HEK293T (cell line): ENCODE results near the gene PTGR3.

Experiments
- CTCF ChIA-PET: fragments of 350-600 bp; formaldehyde crosslinking; extraction: SDS; loops from one replicate; lab custom pipeline; 2021; ENCODE audit warnings: antibody characterized with exemption, inconsistent platforms; lab: Yijun Ruan, JAX
- POLR2A ChIA-PET: fragments of 350-600 bp; formaldehyde crosslinking; extraction: SDS; loops from one replicate; lab custom pipeline; 2020; ENCODE audit warnings: antibody characterized with exemption, inconsistent platforms; lab: Yijun Ruan, JAX
- DNase-seq: peaks from one replicate; pipeline ENCODE4 v3.0.0; 2012; ENCODE audit warnings: mixed read lengths; ENCODE audit errors: extremely low spot score
- ARNT ChIP-seq: fragments of 450-650 bp; IDR thresholded peaks from 2 replicates; pipeline ENCODE4 v1.6.1; 2017; ENCODE audit warnings: mild to moderate bottlenecking
- BHLHE40 ChIP-seq: fragments of 450-650 bp; IDR thresholded peaks from 2 replicates; pipeline ENCODE4 v1.6.1; 2016; ENCODE audit warnings: mild to moderate bottlenecking, moderate library complexity, borderline replicate concordance
- CTBP1 ChIP-seq: fragments of 450-650 bp; IDR thresholded peaks from 2 replicates; pipeline ENCODE4 v1.6.1; 2016; ENCODE audit warnings: borderline replicate concordance
- ELF4 ChIP-seq: fragments of 450-650 bp; IDR thresholded peaks from 2 replicates; pipeline ENCODE4 v1.6.1; 2017; ENCODE audit warnings: antibody characterized with exemption
- FOXA1 ChIP-seq: fragments of 450-650 bp; IDR thresholded peaks from 2 replicates; pipeline ENCODE4 v1.6.1; 2016; ENCODE audit warnings: mild to moderate bottlenecking
- FOXK2 ChIP-seq: fragments of 450-650 bp; IDR thresholded peaks from 2 replicates; pipeline ENCODE4 v1.6.1; 2016; ENCODE audit warnings: mild to moderate bottlenecking
- FOXM1 ChIP-seq: fragments of 450-650 bp; IDR thresholded peaks from 2 replicates; pipeline ENCODE4 v1.6.1; 2017; ENCODE audit warnings: mild to moderate bottlenecking, borderline replicate concordance
- HDGF ChIP-seq: fragments of 450-650 bp; IDR thresholded peaks from 2 replicates; pipeline ENCODE4 v1.6.1; 2017; ENCODE audit warnings: antibody characterized with exemption, borderline replicate concordance
- L3MBTL2 ChIP-seq: fragments of 450-650 bp; conservative IDR thresholded peaks from 2 replicates; pipeline ENCODE4 v1.6.1; 2016; ENCODE audit warnings: mild to moderate bottlenecking
- LEF1 ChIP-seq: fragments of 450-650 bp; IDR thresholded peaks from 2 replicates; pipeline ENCODE4 v1.6.1; 2017; ENCODE audit warnings: mild to moderate bottlenecking, borderline replicate concordance
- NFRKB ChIP-seq: fragments of 450-650 bp; IDR thresholded peaks from 2 replicates; pipeline ENCODE4 v1.6.1; 2016; ENCODE audit warnings: mild to moderate bottlenecking, moderate library complexity
- SP1 ChIP-seq: fragments of 450-650 bp; IDR thresholded peaks from 2 replicates; pipeline ENCODE4 v1.6.1; 2017
- SUZ12 ChIP-seq: fragments of 450-650 bp; IDR thresholded peaks from 2 replicates; pipeline ENCODE4 v1.6.1; 2016; ENCODE audit warnings: mild to moderate bottlenecking
- TARDBP ChIP-seq: fragments of 450-650 bp; IDR thresholded peaks from 2 replicates; pipeline ENCODE4 v1.6.1; 2016
- ZNF384 ChIP-seq: fragments of 450-650 bp; IDR thresholded peaks from 2 replicates; pipeline ENCODE4 v1.6.1; 2016
- TF ChIP-seq, protein P1 (sequence below): fragments of 450-650 bp; IDR thresholded peaks from 2 replicates; pipeline ENCODE4 v1.6.1; 2016

The PTGR3 gene

DNA sequence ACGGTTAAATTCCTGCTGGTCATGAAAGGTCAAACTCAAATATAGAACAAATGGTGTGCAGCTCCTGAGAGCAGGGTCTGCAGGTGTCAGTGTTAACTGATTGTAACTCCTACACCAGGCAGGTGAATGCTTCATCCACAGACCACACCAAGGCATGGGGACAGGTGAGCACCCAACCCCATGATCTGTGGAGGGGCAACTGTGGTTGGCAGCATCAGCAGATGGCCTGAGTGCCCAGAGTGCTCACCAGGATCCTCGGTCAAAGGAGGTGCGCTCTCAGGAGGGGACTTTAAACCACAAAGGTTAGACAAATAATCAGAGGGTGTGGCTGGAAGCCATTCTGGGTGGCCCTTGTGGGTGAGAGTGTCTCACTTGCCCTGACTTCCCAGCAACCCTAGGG, 44.5 kb downstream of the PTGR3 start:
- no peak for DNase-seq
- CTCF ChIA-PET, result no interaction called here
- POLR2A ChIA-PET, result no interaction called here
- TF ChIP-seq CTBP1 (no peak), FOXM1 (no peak), TARDBP (no peak), FOXA1 (no peak), ARNT (no peak)

DNA sequence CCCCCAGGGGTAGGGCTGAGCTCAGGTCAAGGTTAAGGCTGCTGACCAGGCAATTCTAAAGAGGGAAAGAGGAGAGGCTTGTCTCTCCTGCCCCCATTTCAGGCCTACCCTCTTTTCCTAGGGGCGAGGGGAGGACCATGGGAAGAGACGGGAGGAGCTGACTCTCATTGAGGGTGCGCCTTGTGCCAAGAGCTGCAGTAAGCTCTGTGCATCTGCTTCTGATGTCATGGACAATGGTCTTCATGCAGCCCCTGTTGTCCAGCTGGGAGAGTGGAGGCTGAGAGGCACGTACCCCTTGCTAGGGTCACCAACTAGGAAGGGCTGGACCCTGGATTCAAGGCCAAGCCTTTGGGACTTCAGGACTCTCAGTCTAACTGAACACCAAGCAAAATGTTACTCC, 45.2 kb downstream of the PTGR3 start:
- CTCF ChIA-PET, result no interaction called here
- no peak for DNase-seq
- POLR2A ChIA-PET, result no interaction called here
- TF ChIP-seq NFRKB, result no peak
- no peak for TF ChIP-seq FOXK2
- no peak for TF ChIP-seq HDGF
- TF ChIP-seq, protein P1, sequence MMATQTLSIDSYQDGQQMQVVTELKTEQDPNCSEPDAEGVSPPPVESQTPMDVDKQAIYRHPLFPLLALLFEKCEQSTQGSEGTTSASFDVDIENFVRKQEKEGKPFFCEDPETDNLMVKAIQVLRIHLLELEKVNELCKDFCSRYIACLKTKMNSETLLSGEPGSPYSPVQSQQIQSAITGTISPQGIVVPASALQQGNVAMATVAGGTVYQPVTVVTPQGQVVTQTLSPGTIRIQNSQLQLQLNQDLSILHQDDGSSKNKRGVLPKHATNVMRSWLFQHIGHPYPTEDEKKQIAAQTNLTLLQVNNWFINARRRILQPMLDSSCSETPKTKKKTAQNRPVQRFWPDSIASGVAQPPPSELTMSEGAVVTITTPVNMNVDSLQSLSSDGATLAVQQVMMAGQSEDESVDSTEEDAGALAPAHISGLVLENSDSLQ, result no peak
- TF ChIP-seq ARNT, result no peak
- TF ChIP-seq SP1, result no peak
- no peak for TF ChIP-seq SUZ12
- no peak for TF ChIP-seq LEF1
- no peak for TF ChIP-seq FOXA1
- no peak for TF ChIP-seq ZNF384

DNA sequence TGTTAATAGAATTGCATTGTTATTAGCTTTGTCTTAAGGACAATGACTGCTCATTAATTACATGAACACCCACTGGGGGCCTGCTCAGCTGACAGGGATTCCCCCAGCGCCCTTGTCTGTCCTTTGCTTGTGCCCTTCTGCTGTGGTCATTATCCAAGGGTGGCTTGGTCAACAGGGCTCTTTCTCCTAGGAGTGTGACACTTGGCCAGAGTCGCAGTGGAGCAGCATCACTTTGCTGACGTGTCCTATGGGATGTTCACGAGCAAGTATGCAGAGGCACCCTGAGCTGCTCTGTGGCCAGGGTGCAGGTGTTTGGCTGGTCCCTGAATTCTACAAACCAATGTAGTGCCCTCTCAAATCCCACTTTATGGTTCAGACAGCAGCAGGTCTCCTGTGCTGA, 46.0 kb downstream of the PTGR3 start:
- CTCF ChIA-PET, result no interaction called here
- TF ChIP-seq, protein P1, result no peak
- TF ChIP-seq TARDBP, result no peak
- no peak for DNase-seq
- POLR2A ChIA-PET, result no interaction called here

DNA sequence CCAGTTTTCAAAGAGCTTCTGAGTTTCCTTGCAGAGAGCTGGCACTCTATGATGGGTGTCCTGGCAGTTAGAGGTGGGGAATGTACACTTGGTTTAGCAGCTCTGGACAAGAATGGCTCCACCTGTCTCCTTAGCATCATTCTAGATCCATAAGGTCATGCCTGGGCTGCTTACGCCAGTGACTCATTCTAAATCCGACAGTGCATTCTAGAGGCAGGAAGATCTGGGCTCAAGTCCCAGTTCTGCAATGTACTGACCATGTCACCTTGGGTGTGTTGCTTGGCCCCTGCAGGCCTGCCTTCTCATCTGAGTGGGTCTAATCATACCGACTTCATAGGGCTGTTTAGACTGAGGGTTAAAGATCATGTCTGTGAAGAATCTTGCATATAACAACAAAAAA, 46.5 kb downstream of the PTGR3 start:
- DNase-seq, result no peak
- ChIA-PET CTCF (no interaction called here), POLR2A (no interaction called here)
- TF ChIP-seq LEF1 (no peak), FOXK2 (no peak), FOXM1 (no peak), BHLHE40 (no peak), L3MBTL2 (no peak), FOXA1 (no peak), SP1 (no peak), ELF4 (no peak), CTBP1 (no peak)

DNA sequence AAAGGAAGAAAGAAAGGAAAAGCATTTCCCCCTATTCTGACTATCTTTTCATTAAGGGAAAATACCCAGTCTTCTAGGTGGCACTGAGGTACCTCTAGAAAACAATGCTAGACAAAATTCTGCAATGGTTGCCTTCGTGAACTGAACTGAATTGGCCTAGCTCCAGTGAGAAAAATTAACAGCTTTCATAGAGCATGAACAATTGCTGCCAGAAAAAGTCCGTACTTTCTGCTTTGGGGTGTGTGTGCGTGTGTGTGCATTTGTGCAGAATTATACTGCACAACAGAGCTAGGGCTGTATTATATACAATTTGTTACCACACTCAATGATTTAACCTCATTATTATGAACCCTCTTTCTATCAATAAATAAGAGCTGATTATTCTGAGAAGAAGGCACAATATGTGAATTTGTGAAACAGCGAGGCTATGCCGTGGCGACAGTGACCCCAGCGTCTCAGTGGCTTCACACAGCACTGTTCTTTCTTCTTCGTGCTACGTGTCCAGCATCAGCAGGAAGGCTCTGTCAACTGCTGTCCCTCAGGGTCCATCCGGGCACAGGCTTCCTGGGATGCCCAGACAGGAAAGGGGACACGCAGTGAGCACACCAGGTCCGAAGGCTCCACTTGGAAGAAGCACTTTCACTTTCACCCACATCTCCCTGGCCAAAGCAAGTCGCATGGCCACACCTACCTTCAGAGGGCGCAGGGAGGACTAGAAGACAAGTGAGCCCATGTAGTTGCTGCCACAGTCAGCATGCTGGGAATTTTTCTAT, 47.5 kb downstream of the PTGR3 start:
- no peak for TF ChIP-seq SUZ12
- no peak for TF ChIP-seq ZNF384
- no peak for TF ChIP-seq L3MBTL2
- no peak for TF ChIP-seq FOXK2
- no peak for TF ChIP-seq CTBP1
- TF ChIP-seq TARDBP, result no peak
- no peak for TF ChIP-seq BHLHE40
- TF ChIP-seq, protein P1, result no peak
- no peak for TF ChIP-seq ARNT
- no peak for TF ChIP-seq LEF1
- no peak for TF ChIP-seq SP1
- no peak for TF ChIP-seq HDGF
- TF ChIP-seq FOXM1, result no peak
- no peak for TF ChIP-seq ELF4
- no peak for TF ChIP-seq NFRKB
- TF ChIP-seq FOXA1, result no peak
- DNase-seq, result no peak
- POLR2A ChIA-PET, result interaction anchor here (0.6 kb wide), 1 partner anchor 546 kb away, joined by 3 read pairs; no protein-coding TSS in a partner anchor
- CTCF ChIA-PET, result no interaction called here

DNA sequence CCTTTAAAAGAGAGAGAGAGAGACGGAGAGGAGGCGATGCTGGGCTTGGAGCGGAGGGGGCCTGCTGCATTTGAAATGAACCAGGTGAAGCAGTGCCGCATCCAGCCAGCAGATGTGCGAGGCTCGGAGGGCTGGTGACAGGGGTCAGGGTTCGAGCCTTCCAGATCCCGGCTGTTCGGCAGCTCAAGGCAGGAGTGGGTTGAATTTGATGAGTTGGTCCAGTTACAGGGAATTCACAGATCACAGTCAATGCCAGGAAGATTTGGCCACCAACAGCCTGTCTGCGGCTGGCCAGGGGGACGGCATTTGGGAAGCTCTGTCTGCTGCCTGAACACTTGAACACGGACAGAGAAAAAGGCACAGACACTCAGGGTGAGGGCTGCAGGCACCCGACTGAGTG, 48.6 kb downstream of the PTGR3 start:
- ChIA-PET CTCF (no interaction called here), POLR2A (no interaction called here)
- no peak for DNase-seq
- TF ChIP-seq, protein P1, result no peak
- TF ChIP-seq NFRKB (no peak), ELF4 (no peak), ZNF384 (no peak), SP1 (no peak), FOXK2 (no peak), HDGF (no peak), ARNT (no peak), TARDBP (no peak), BHLHE40 (no peak), FOXM1 (no peak), L3MBTL2 (no peak), CTBP1 (no peak), FOXA1 (no peak), SUZ12 (no peak), LEF1 (no peak)
